GM18499 (cell line): ENCODE results near the gene SNX8.

Source experiments
- ATAC-seq: cut with Tn5 transposase; IDR thresholded peaks from one replicate; pipeline ENCODE4 v1.9.1; 2021; ENCODE audit warnings: moderate number of reproducible peaks; ENCODE audit not compliant: insufficient read depth, unreplicated experiment

SNX8 gene

DNA sequence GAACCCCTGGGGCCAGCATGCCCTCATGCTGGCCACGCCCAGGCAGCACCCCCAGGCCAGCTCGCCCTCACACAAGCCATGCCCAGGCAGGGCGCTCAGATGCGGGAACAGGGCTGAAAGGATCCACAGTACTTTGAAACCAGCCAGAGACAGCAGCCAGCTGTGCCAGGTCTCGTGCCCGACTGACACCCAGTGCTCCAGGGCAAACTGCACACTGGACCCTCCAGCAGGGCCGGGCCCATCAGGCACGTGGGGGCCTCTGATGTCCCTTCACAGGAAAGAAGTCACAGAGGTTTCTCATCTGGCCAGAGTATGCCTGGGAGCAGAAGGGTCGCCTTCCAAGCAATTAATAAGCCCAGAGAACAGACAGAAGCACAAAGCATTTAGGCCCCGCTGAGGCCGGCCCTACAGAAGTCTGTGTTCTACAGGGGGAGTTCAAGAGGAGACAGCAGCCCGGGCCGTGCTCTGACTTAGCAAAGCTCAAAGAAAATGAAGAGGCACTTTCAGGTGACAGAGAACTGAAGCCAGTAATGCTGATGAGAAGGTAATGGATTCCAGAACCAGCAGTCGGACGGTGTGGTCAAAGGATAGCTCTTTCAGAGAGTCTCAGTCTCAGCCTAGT is 102.9 kb downstream of the SNX8 start:
- no peak for ATAC-seq

DNA sequence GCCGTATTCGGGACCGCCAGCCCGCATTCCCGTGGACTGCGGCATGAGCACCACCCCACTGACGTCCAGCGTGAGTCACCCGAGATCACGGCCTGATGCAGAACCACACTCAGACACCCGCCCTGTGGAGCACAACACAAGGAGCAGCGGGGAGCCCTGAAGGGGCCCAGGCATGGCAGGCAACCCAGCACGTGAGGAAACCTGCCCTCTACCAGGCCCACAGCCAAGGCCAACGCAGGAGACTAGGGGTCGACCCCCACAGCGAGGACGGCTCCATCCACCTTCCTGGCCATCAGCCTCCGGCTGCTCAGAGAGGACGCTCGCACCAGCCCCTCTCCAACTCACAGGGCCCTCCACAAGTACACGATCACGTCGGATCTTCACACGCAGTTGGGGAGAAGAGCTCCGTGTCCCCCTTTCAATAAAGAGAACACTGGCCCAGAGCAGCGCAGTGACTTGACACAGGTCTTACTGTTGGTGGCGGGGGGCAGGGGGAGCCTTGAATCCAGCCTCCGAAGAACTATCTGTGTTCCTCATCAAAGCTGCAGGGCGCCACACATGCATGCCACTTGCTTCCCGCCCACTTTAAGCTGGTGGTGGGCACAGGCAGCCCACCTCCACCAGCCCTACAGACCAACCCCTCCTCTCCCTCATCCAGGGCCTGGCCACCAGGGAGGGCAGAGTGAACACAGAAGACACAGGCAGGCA is 103.5 kb downstream of the SNX8 start:
- ATAC-seq = no peak

DNA sequence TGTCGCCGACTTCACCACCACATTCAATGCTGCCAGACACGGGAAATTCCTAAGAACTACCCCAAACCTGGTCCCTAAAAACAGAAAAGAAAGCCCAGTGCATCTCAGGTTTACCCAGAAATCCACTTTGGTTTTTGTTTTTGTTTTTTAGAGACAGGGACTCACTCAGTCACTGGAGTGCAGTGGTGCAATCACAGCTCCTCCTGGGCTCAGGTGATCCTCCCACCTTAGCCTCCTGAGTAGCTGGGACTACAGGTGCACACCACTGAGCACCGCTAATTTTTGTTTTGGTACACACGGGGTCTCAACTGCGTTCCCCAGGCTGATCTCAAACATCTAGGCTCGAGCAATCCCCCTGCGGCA is 104.3 kb downstream of the SNX8 start:
- ATAC-seq = no peak

DNA sequence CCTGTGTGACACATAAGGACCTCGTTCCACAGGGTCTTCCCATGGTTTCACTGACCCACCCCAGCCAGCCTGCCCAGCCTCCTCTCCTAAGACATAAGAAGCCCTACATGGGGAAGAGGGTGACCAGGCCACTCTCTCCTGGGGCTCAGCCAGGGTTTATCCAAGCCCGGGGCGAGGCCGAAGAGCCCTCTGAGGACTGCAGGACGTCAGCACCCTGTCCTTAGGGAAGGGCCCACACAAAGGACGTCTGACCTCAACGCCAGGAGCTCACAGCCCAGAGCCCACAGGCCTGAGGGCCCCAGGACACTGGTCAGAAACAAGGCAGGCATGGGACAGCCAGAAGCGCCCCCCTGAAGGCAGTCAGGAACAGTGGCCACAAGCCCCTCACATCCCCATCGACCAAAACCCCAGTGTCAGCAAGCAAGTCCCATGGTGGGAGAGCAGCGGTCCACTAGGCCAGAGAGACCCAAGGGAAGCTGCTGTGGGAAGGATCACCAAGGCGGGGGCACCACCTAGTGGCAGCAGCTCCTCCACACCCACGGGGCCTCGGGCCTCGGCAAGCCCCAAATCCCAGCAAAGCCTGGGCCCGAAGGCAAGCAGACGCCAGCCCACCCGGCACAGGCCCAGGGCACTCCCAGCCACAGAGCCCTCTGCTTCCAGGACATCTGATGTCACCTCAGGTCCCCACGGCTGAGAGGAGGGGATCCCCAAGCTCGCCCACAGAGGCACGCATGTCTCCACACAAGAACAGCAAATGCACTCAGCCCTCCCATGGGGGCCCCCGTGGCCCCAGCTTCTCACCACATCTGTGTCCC is 104.9 kb downstream of the SNX8 start:
- no peak for ATAC-seq

DNA sequence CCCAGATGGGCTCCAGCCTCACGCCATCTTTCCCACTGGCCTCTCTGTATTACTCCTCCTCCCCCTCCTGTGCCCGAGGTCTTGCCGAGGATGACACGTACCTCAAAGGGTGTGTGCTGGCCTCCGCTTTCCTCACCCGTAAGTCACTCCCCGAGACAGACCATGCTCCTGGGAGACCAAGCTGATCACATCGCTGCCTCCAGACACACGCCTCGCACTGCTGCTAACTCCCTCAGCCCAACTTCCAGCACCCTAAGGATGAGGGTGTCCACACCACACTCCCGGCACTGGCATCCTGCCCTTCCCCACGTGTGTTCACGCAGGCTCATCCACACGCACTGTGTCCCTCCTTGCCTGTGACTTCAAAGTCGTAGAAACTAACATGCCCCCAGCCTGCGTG is 105.5 kb downstream of the SNX8 start:
- no peak for ATAC-seq

DNA sequence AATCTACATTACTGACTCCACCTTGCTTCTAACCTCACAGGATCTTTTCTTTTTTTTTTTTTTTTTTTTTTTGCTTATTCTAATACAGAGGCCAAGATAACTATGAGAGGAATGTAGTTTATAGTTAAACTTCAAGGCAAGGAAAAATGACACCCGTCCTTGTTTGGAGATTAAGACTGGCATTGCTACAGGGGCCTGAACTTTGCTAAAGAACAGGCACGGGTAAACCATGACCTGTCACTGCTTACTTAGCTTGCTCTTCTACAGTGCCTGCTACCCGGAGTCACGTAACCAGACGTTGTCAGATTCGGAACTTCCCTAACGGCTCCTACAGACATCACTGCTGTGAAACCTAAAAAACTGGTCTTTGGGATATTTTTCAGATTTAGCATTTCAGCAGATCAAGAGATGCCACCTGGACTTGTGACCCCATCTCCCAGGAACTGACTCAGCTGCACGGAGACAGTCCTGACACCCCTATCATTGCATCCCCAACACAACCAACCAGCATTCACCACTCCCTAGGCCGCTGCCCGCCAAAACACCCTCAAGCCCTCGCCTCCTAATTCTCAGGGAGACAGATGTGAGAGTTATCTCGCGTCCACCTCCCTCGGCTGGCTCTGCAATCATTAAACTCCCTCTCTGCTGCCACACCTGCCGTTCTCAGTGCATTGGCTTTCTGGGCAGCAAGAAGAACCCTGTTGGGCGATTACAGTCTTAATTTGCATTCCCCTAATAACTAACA is 109.0 kb downstream of the SNX8 start:
- no peak for ATAC-seq

DNA sequence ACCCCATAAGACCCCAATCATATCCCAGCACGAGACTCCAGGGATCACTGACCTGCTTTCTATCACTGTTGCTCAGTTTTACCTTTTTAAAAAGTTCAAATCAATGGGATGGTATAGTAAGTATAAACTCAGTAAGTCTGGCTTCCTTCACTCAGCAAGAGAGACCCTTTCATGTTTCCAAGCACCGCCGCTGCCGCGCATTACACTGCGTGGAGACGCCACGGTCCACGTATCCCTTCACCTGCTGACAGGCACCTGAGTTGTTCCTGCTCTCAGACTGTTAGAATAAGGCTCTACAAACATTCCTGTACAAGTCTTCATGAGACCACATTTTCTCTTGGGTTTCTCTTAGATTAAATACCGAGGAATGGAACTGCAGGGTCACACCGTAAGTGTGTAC is 109.8 kb downstream of the SNX8 start:
- ATAC-seq = no peak

DNA sequence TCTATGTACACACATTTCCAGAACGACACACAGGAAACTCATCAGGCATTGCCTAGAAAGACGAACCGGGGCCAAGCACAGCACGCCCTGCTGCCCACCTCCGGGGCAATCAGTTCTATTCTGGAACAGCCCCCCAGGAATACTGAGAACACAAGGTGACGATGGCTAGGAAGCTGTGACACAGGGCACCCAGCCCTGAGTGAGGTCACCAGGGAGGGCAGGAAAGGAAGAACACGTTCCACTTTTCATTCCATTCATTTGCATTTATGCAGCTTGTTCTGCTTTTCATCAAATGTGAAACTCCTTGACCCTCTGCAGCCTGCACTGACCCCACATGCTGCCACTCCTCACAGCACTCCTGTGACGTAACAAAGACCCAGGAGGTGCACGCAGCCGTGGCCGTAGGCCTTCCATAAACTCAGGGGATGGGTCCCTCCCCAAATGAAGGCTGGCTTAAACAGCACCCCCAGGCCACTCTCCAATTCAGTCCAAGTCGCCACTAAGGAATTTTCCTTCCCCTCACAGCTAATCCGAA is 110.4 kb downstream of the SNX8 start:
- ATAC-seq = no peak

DNA sequence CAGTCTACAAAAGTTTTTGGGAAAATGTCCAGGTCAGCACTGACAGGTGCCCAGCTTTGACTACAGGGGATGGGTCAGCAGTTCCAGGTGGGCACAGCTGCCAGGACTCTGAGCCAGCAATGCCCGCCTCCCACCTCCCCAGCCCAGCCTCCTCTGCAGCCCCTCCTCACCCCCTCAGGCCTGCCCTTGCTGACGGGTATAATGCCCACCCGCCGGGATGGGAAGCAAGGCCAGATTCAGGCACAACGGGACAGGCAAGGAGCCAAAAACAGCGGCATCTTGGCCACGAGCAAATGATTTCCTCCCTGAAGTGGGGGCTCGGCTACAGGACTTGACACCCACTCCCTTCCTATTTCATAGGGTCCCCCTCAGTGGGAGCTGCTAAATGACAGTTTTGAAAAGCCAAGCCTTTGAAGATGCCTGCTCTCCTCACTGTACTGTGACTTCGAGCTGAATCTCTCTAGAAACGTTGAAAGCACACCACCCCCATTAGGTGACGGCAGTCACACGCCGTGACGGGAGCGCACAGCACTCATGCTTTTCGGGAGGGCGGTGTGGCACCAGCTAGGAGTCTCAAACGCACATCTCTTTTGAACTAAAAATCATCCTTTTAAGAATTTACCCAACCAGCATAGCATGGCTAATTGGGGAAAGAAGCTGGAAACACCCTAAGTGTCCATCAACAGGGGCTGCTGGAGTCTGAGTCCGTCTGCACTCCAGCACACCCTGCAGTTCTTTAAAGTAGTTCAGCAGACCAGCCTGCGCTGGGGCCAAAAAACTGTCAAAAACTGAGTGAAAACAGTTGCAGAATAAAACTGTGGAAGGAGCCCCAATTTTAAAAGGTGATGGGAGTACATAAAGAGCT is 111.1 kb downstream of the SNX8 start:
- no peak for ATAC-seq

DNA sequence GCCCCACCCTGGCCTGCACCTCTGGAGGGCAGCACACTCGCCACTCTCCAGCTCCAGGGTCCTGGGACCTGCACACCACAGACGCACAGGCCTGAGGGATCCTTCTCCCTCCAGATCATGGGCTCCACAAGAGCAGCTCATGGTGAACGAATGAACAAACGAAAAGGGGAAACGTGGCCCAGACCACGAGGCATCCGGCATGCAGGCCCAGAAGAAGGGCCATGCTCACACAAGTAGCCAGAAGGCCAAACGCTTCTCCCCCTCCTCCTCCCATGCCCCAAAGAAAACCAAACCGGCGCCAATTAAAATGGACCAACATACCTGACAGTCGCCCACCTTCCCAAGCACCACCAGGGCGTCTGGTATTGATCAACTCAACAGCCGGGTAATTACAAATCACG is 111.9 kb downstream of the SNX8 start:
- ATAC-seq = no peak
